Cardiac fibroblast (primary cell): ENCODE measurements around the gene CYP2E1.

ENCODE experiments used
- DNase-seq, 2 donors: peaks; one replicate each; pipeline versions ENCODE4 v3.0.0 to v3.0.0-alpha.2; 2010; ENCODE audit warnings: low read depth in 2 of 2
- H3K4me3 ChIP-seq, 2 donors: replicated peaks in 1 of 2; 1 replicate in 1 of 2; 2 replicates in 1 of 2; pipeline ENCODE4 v1.5.1; 2011; ENCODE audit warnings: low read depth in 2 of 2, low read length in 2 of 2, mild to moderate bottlenecking in 2 of 2, moderate library complexity in 1 of 2
- CTCF ChIP-seq: IDR thresholded peaks from one replicate; pipeline ENCODE4 v1.5.1; 2011; ENCODE audit warnings: low read depth, mild to moderate bottlenecking, low read length, inconsistent platforms

CYP2E1 gene

DNA sequence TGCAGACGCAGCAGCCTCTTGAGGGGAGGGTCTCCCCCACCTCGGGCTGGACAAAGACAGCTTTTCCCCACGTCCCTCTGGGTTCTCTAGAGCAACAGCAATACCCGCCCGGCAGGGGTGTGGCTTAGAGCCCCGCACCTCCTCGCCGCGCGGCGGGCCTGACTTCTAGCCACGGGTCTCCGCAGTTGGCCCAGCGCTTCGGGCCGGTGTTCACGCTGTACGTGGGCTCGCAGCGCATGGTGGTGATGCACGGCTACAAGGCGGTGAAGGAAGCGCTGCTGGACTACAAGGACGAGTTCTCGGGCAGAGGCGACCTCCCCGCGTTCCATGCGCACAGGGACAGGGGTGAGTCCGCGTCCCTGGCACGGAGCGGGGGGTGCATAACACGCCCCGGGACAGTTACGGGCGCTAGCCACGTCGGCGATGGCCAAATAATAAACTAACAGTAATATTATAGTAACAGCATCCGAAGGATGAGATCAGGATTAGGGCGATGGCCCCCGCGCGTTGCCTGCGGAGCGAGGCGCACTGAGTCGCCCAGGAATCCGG, 1.2 kb downstream of the CYP2E1 start:
- no peak overlapping the region for H3K4me3 ChIP-seq
- no peak for DNase-seq
- no peak for TF ChIP-seq CTCF

DNA sequence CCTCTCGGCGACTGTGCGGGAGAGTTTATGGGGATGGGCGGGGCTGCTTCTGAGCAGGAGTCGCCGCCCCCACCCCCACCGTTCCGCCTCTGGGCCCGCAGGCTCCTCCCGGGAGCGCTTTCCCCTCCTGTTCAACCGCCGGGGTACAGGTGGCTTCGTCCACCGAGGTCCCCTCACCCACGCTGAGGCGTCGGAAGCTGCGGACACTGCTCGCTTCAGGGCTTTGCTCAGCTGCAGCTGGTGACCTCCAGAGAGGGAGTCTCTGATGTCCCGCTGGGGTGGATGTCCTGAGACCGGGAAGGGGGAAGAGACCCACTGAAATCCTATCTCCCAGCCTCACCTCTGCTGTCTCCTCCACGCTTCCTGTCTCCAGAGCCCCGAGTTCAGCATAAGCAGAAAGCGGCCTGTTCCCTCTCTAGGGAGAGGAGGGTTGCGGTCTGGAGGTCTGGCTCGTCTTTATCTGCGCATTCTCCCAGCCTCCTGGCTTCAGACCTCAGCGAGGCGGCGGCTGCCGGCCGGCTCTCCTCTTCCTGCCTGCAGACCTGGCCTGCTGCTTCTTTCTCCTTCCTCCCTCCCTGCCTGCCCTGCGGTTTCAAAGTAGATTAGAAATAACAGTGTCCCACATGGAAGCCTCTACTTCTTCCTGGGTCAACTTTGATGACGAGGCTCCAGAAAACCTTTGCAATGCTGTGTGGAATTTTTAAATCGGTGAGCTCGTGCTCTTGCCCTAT, 1.8 kb downstream of the CYP2E1 start:
- DNase-seq = peak in 1 of 2 donors; percentile 29
- no peak overlapping the region for H3K4me3 ChIP-seq
- no peak for TF ChIP-seq CTCF

- DNase-seq = no peak
Measured at GRCh38 chr10:133529576-133529946, 2.4 kb downstream of the CYP2E1 start.

GRCh38 chr10:133530506-133530905, 3.3 kb downstream of the CYP2E1 start:
- TF ChIP-seq CTCF = no peak
- DNase-seq = no peak
- H3K4me3 ChIP-seq = no peak overlapping the region

More at GRCh38 chr10:133529576-133529946, 2.4 kb downstream of the CYP2E1 start:
- no peak overlapping the region for H3K4me3 ChIP-seq
- TF ChIP-seq CTCF = no peak

- no peak for DNase-seq
- TF ChIP-seq CTCF = no peak
- no peak overlapping the region for H3K4me3 ChIP-seq
Measured at GRCh38 chr10:133532871-133533270, 5.7 kb downstream of the CYP2E1 start.

- no peak for DNase-seq
- H3K4me3 ChIP-seq = no peak overlapping the region
- no peak for TF ChIP-seq CTCF
Measured at GRCh38 chr10:133534417-133534816, 7.3 kb downstream of the CYP2E1 start.
